Activated CD8-positive, alpha-beta memory T cell treated with anti-CD3 and anti-CD28 coated beads for 1 hour (primary cell): ENCODE results near the gene PLSCR2.
"Not testable (repeated sequence)": the region's sequence is repeated elsewhere in the genome, so short reads cannot be mapped to it uniquely, and the experiment has no call there.

ENCODE experiments used
- DNase-seq, 2 donors: peaks; one replicate each; pipeline ENCODE4 v3.0.0-alpha.2; 2020; ENCODE audit warnings: low read depth in 1 of 2; ENCODE audit errors: extremely low read depth in 1 of 2

The PLSCR2 gene

GRCh38 chr3:146491303-146491702, 21.9 kb upstream of the PLSCR2 start:
- DNase-seq = no peak

- no peak for DNase-seq
These were observed 15.9 kb upstream of the PLSCR2 start for GRCh38 chr3:146485297-146485696.

GRCh38 chr3:146476094-146476740, 6.9 kb upstream of the PLSCR2 start:
- no peak for DNase-seq

- not testable (repeated sequence) for DNase-seq
These were observed 5.6 kb upstream of the PLSCR2 start for GRCh38 chr3:146474976-146475375.

GRCh38 chr3:146473726-146474125, 4.4 kb upstream of the PLSCR2 start:
- no peak for DNase-seq

GRCh38 chr3:146472611-146473010, 3.2 kb upstream of the PLSCR2 start:
- DNase-seq = no peak

GRCh38 chr3:146471012-146471411, 1.7 kb upstream of the PLSCR2 start:
- no peak for DNase-seq

GRCh38 chr3:146470425-146470990, 1.1 kb upstream of the PLSCR2 start:
- no peak for DNase-seq

- no peak for DNase-seq
These were observed 651 bp downstream of the PLSCR2 start for GRCh38 chr3:146468671-146469149.

- DNase-seq = no peak
These were observed 1.1 kb downstream of the PLSCR2 start for GRCh38 chr3:146468234-146468633.

GRCh38 chr3:146466604-146467003, 2.8 kb downstream of the PLSCR2 start:
- DNase-seq = no peak

- DNase-seq = no peak
These were observed 3.5 kb downstream of the PLSCR2 start for GRCh38 chr3:146465693-146466465.

GRCh38 chr3:146464783-146465182, 4.6 kb downstream of the PLSCR2 start:
- no peak for DNase-seq

GRCh38 chr3:146464005-146464595, 5.3 kb downstream of the PLSCR2 start:
- DNase-seq = no peak

- DNase-seq = no peak
These were observed 14.6 kb downstream of the PLSCR2 start for GRCh38 chr3:146454796-146455195.

- no peak for DNase-seq
These were observed 19.7 kb downstream of the PLSCR2 start for GRCh38 chr3:146449613-146450012.

GRCh38 chr3:146449076-146449475, 20.3 kb downstream of the PLSCR2 start:
- no peak for DNase-seq

GRCh38 chr3:146446026-146446425, 23.3 kb downstream of the PLSCR2 start:
- DNase-seq = no peak

GRCh38 chr3:146440310-146440709, 29.1 kb downstream of the PLSCR2 start:
- DNase-seq = not testable (repeated sequence)

- DNase-seq = no peak
These were observed 37.3 kb downstream of the PLSCR2 start for GRCh38 chr3:146432066-146432465.

GRCh38 chr3:146431240-146431639, 38.1 kb downstream of the PLSCR2 start:
- no peak for DNase-seq

- no peak for DNase-seq
These were observed 44.0 kb downstream of the PLSCR2 start for GRCh38 chr3:146425341-146425740.
